Lung microvascular endothelial cell (primary cell): ENCODE results near the gene FIGN. TPM values are rescaled to one million over a fixed set of nuclear protein-coding genes. Genes with fewer than 3 reads are reported as not detected.
A peak's percentile ranks its signal among the peaks of the same experiment; 100 is the strongest.

Experiments used
- DNase-seq, 2 donors: peaks; one replicate each; pipeline versions ENCODE4 v3.0.0 to v3.0.0-alpha.2; 2010; ENCODE audit warnings: low read depth in 2 of 2
- total RNA-seq: library from RNA; depleted of rRNA; stranded (reverse); fragments of >200 nt; gene quantifications from 2 replicates; pipeline ENCODE4 v1.2.1, GENCODE V29; 2014

FIGN gene
- total RNA-seq: under 0.01 TPM in 2 replicates

DNA sequence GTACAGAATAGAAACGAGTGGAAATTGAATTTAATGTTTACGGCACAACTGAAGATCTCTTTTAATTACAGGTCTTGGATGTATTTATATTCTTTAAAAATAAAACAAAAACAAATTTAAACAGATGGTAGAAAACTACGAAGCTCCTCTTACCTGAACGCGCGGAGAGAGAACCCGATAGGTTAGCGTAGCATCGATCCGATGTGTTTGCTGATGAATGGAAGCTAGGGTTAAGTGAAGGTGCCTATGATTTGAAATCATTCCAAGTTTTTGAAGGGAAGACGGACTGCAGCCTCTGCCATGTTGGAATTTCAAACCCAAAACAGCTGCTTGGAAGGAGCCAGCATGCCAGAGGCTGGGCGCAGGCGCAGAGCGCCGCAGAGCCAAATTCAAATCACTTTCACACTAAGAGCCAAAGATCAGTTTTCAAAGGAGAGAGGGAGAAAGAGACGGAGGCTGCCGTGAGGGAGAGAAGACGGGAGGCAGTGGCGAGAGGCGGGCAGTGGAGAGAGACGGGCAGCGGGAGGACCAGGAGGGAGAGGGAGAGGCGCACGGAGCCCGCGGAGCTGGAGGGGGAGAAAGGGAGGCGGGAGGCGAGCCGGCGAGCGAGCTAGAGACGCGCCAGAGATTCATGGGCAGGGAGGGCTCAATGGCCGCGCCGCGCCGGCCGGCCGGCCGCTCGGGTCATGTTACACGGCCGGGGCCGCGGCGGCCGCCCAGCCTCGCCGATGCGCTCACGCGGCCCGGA is at the start of gene FIGN:
TSS of gene FIGN (minus strand) at position 324 of the 748 bp plus-strand sequence. CDS start 1,081 bp downstream, outside the sequence.
- DNase-seq: peak; percentile 58 to 68

DNA sequence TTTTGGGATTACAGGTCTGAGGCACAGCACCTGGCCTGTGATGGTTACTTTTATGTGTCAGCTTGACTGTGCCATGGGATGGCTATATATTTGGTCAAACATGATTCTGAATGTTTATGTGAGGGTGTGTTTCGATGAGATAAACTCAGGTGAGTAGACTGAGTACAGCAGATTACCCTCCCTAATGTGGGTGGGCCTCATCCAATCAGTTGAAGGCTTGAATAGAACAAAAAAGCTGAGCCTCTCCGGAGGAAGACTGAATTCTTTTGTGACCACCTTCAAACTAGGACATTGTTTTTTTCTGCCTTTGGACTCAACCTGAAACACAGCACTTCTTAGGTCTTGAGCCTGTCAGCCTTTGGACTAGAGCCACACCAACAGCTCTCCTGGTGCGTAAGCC is 49.4 kb upstream of the FIGN start:
- DNase-seq: no peak

DNA sequence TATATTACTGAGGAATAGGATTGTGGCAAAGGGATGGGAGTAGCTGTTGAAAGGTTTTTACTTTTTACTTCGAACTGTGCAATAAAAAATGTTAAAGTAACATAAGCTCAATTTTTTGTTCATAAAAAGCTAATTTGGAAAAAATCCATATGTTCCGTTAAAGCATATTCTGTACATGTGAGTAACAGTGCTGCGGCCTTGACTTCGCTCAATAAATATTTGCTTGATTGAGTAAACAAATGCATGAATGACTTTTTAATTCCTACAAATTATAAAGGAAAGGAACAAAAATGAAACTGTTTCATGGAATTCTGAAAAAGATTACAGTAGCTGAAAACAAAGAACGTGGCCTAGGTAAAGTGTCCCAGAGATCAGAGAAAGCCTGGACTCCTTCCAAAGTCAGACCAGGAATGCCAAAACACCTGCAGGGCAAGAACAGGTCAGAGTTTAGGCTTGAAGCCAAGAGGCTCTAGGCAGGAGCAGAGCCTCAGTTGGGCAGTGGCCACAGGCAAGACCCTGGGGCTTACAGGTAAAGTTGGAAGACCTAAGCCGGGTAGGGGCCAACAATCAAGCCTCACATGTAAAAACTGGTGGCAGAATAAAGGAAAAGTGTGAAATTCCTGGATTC is 44.3 kb upstream of the FIGN start:
- no peak for DNase-seq

GRCh38 chr2:163778045-163778781 is 42.4 kb upstream of the FIGN start:
- peak in 1 of 2 donors; percentile 25 for DNase-seq

- DNase-seq: peak in 1 of 2 donors; percentile 4
Observed at GRCh38 chr2:163775304-163775703, 39.5 kb upstream of the FIGN start.

DNA sequence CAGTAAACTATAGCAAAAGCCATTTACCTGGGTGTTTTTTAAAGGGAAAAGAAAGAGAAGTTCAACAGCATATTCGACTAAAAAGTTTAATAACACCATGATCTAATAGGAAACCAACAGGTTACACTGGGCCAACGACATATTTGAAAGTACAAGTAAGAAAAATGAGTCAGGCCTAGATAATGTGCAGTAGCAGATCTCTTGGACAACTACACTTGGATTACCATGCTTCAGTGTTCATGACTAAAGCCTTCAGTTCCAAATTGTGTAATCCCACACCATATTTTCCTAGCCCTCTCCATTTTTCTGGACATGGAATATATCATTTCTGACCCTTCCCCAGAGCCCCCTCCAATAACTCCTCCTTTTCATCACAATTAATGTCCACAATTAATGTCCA is 39.1 kb upstream of the FIGN start:
- DNase-seq: peak in 1 of 2 donors; percentile 43

GRCh38 chr2:163773276-163773675 is 37.5 kb upstream of the FIGN start:
- DNase-seq: no peak

DNA sequence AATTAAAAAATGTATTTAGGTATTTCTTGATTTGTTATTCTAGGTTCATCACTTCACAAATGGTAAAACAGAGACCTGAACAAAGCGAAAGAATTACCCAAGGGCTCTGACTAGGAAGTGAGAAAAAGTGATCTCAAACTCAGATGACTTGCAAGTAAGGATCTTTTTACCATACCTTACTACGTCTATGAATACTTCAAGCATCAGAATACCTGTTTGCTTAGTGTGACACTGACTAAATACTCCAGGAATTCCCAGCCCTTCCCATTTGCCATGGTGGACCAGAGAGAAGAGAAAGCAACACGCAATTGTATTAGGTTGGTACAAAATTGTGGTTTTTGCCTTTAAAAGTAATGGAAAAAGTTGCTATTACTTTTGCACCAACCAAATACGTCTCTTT is 35.8 kb upstream of the FIGN start:
- no peak for DNase-seq

GRCh38 chr2:163768881-163769695 is 33.3 kb upstream of the FIGN start:
- DNase-seq: no peak

GRCh38 chr2:163767097-163767496 is 31.3 kb upstream of the FIGN start:
- DNase-seq: no peak

DNA sequence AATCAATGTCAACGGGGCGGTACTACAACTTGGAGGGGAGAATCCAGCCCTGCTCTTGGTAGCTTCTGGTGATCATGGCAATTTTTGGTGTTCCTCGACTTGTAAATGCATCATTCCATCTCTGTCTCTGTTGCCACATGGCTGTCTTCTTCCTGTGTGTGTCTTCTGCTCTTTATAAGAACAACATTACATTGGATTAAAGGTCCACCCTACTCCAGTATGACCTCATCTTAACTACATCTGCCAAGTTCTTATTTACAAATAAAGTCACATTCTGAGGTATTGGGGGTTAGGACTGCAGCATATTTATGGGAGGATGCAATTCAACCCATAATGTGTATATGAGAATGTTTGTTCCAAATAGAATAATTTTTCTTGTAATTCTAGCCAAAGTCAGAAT is 28.8 kb upstream of the FIGN start:
- DNase-seq: no peak

- DNase-seq: no peak
Observed at GRCh38 chr2:163759013-163759412, 23.2 kb upstream of the FIGN start.

DNA sequence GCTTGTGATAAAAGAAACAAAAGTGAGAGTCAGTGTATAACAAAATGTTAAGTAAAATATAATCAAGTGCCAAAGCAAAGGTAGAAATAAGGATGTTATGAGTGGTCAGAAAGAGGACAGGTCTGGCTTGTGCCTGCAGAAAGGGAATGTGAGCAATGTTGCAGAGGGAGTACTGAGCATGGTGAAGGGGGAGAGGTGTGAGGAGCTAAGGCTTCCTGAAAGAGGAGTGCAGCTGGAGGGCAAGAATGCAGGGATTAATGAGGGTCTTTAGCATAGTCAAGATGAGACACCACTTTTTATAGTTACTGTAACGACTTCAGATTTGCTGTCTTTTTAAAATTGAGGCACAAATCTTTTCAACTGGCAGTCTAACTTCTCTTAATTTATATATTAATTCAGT is 22.0 kb upstream of the FIGN start:
- DNase-seq: no peak

- DNase-seq: no peak
Observed at GRCh38 chr2:163756588-163756987, 20.8 kb upstream of the FIGN start.

GRCh38 chr2:163755366-163755765 is 19.6 kb upstream of the FIGN start:
- no peak for DNase-seq

DNA sequence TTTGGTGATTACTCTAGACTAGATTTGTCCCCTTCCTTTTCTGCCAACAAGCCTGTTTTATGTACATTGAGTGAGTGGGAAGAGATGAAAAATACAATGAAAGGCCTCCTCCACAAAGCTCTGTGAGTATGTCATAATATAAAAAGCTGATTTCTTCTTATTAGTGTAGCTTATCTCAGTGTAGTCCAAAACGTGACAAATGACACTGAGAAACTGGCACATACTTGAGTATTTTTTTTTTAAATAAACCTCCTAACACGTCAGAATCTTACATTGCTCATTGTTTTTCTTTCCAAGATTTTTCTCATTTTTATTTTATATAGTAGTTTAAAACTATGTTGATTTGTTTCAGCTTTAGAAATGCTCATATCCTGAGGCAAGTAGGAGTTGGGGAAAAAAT is 17.9 kb upstream of the FIGN start:
- no peak for DNase-seq

GRCh38 chr2:163752267-163752666 is 16.5 kb upstream of the FIGN start:
- no peak for DNase-seq

- no peak for DNase-seq
Observed at GRCh38 chr2:163751696-163752095, 15.9 kb upstream of the FIGN start.

DNA sequence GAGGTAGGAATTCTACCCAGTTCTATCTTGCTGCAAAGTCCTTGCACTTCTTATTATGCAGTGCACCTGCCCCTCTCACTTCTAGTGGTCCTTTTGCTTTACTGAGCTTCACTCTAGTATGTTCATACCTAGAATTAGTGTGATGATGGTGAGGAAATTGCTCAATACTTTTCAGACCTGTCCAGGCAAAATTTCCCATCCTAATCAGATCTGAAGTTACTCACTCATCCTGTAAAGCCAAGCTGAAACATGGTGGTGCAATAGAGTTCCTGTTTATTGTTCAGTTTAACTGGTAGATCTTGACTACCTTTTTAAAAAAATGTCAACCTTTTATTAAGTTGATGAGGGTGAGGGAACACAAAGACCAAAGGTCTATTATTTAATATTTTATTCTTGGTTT is 12.6 kb upstream of the FIGN start:
- DNase-seq: no peak

DNA sequence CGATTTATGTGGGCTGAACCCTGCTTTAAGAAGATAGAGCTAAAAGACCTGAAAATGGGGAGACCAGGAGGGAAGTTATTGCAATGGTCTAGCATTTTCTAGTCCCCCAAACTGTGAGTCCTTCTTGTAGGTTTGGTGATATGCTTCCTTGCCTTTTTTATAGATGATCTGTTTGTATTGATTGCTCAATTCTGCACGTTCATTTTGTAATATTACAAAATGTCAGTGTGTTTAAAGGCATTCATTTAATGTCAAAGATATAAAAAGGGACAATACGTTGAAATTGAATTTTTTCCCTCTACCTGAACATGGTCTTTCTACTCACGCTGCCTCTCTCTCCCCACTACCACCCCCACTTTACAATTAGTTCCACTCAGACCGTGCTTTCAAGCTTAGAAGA is 5.6 kb upstream of the FIGN start:
- no peak for DNase-seq

- DNase-seq: no peak
Observed at GRCh38 chr2:163737563-163737962, 1.8 kb upstream of the FIGN start.

DNA sequence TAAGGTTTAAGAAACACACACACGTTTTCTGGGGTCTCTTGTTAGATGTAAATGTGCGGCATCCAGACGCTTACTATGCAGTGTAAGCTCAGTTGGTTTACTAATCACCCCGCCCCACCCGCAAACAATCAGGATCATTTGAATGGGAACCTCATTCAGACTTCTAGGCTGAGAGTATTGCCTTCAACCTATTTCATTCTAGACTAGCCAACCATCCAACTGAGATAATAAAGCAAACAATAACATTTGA is 1.3 kb upstream of the FIGN start:
- DNase-seq: no peak
